Lung microvascular endothelial cell (primary cell): ENCODE data around the gene HOXA6. TPM values are rescaled to one million over a fixed set of nuclear protein-coding genes. Genes with fewer than 3 reads are reported as not detected.

ENCODE experiments used
- DNase-seq, 2 donors: peaks; one replicate each; pipeline versions ENCODE4 v3.0.0 to v3.0.0-alpha.2; 2010; ENCODE audit warnings: low read depth in 2 of 2
- total RNA-seq: library from RNA; depleted of rRNA; stranded (reverse); fragments of >200 nt; gene quantifications from 2 replicates; pipeline ENCODE4 v1.2.1, GENCODE V29; 2014

HOXA6 gene
- total RNA-seq, 1 donor from 2014 or later, result 2.4 TPM

- no peak for DNase-seq
Observed at GRCh38 chr7:27162561-27163287, 15.2 kb upstream of the HOXA6 start.

DNA sequence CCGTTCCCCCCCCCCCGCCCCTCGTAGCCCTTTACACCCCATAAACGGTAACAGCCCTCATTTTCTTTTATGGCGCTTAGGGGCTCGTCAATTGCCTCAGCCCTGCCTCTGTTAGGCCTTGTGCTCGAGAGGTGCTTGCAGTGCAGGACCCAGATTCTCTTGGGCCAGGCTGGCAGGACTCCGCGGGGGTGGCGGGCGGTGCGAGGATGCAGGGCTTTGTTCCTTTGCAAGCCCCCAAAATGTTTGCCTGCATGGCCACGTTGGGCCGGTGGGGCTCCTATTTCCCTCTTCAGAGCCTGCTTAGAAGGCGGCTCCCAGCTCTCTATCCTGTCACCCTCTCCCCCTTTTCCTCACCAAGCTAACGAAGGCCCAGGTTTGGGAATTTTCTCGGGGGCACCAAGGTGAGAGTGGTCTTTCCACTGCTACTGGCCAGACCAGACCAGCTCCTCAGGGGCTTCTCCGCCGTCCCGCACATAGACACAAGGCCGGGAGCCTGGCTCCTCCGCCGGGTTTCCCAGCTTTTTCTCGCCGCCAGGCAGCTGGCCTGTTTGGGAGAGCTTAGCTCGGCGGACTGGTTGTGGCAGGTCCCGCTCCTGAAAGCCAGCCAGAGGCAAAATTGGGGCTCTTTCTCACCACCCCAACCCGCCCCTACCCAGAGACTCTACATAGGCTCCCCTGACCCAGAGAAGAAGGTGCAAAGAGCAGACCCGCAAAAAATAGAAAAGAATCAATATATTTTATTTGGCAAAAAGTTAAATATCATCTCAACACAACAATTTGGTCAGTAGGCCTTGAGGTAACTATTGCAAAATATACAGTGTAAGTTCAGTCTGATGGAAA is 14.4 kb upstream of the HOXA6 start:
- DNase-seq, result no peak

- no peak for DNase-seq
Observed at GRCh38 chr7:27161214-27161720, 13.7 kb upstream of the HOXA6 start.

GRCh38 chr7:27160546-27161213 is 13.1 kb upstream of the HOXA6 start:
- peak; percentile 90 for DNase-seq

DNA sequence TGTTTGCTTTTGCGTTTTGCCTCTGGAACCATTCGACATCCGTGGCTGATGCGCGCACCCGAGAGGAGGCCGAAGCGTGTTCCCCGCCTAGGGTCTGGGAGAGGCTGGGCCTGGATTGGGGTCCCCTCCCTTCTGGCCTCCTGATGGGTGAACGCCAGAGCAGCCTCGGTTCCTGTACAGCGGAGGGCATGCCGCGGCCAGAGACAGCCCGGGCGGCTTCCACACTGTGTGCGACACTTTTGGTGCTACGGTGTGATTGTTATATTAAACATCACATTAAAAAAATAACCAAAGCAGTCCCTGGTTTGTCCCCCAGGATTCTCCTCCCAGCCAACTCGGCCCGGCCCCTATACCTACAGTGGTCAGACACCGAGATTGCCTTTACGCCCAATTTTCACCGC is 12.6 kb upstream of the HOXA6 start:
- DNase-seq, result no peak

GRCh38 chr7:27159266-27160144 is 11.9 kb upstream of the HOXA6 start:
- DNase-seq, result no peak

GRCh38 chr7:27158436-27159265 is 11.1 kb upstream of the HOXA6 start:
- DNase-seq, result peak in 1 of 2 donors; percentile 58

DNA sequence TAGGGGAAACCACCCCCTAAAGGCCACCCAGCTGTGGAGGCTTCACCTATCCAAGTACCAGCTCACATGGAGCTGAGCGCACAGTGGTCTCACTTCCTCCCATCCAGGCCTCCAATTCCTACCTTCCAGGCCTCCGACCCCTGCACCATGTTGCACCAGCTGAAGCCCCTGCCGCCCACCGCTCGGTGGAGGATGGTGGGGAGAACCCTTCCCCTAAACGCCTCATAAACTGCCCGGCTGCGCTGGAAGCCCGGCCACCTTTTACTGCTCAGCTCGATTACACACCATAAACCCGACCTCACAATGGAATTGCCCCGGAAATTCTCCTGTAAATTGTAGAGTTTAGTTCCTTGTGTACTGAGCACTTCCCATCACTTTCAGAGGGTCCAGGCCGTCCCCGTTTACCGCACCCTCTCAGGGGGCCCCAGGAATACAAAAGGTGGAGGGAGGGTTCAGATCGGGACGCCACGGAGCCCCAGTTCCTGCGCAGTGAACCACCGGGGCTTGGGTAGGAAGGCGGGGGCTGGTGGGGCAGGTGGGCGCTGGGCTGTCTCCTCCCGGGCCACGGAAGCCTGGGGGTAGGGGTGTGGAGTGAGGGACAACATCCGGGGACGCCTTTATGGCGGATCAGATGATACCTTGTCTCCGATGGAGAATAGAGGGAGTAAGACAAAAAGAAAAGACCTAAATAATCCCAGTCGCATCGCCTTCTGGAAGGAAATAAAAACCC is 10.3 kb upstream of the HOXA6 start:
- no peak for DNase-seq

- no peak for DNase-seq
Observed at GRCh38 chr7:27156916-27157701, 9.5 kb upstream of the HOXA6 start.

- DNase-seq, result peak; percentile 60 to 85
Observed at GRCh38 chr7:27156508-27156898, 8.9 kb upstream of the HOXA6 start, which contains the start of gene HOXA7. Gene HOXA7, minus strand, starts transcription at chr7:27156675. Its CDS starts 130 bp downstream, at chr7:27156545.

DNA sequence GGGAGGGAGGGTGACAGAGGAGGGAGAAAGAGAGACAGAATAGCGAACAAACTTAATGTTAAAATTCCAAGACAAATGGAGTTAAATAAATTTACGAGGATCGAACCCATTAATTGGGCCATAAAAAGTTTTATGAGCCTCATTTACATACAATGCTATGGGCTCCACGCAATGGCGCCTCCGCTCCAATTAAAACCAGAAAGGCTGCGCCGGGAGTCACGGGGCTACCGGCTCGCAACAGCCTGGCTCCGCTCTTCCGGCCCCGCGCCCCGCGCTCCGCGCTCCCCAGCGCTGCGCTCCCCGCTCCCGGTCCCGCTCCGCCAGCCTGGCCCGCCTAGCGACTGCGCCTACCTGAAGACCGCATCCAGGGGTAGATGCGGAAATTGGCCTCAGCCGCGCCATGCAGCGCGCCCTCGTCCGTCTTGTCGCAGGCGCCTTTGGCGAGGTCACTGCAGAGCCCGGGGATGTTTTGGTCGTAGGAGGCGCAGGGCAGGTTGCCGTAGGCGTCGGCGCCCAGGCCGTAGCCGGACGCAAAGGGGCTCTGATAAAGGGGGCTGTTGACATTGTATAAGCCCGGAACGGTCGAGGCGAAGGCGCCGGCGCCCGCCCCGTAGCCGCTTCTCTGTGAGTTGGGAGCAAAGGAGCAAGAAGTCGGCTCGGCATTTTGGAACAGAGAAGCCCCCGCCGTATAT is 8.4 kb upstream of the HOXA6 start:
- peak; percentile 40 to 77 for DNase-seq

DNA sequence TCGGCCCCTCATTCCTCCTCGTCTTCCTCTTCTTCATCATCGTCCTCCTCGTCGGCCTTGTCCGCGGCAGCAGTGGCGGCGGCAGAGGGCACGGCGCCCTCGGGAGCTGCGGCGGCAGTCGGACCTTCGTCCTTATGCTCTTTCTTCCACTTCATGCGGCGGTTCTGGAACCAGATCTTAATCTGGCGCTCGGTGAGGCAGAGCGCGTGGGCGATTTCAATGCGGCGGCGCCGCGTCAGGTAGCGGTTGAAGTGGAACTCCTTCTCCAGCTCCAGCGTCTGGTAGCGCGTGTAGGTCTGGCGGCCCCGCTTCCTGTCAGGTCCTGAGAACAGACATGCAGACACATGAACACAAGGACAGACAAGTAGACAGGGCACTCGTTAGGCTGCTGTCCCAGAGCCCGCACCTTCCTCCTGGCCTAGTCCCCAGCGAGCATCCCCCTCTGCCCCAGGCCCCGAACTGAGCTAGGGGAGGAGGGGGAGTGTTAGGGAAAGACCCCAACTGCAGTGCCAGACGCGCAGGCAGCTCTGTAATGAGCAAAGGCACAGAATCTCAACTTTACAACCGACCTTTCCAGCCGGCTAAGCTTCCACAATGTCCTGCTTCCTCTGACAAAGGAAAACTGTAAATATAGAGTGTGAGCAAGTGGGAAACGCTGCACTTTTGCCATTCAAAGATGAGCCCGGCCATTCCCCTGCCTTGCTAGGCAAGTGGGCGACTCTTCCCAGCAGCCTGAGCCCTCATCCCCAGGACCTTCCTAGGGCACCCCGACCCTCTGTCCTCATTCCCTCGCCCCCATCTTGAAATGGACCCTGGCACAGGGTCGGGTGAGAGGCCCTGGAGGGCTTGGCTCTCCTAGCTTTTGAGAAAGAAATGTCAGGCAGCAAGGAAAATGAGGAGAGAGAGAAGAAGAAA is 7.6 kb upstream of the HOXA6 start:
- peak in 1 of 2 donors; percentile 46 for DNase-seq

GRCh38 chr7:27154369-27154768 is 6.8 kb upstream of the HOXA6 start:
- no peak for DNase-seq

DNA sequence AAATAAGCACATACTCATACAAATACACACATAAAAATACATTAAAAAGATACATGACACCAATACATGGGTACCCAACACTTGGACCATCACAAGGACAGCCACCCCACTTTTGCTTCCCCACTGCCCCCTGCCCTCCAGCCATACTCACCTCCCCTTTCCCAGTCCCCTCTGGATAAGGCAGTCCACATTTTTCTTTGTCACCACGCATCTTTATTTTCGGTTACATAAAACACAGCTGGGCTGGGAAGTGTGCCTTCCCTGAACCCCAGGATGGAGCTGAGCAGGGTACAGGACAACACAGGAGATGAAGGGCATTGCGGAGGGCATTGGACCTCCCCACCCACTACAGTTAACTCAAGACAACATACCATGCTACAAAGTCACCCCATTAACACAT is 6.0 kb upstream of the HOXA6 start:
- no peak for DNase-seq

GRCh38 chr7:27152816-27153442 is 5.4 kb upstream of the HOXA6 start:
- DNase-seq, result no peak
